Prostate gland (tissue), 2 donors: ENCODE measurements around the gene APBA3.

ENCODE experiments used
- POLR2A ChIP-seq: fragments of 450-650 bp; IDR thresholded peaks from one replicate; pipeline ENCODE4 v1.6.1; 2016; ENCODE audit warnings: antibody characterized with exemption, mild to moderate bottlenecking
- POLR2AphosphoS5 ChIP-seq: sonication (generic); formaldehyde crosslinking; IDR thresholded peaks from one replicate; pipeline ENCODE4 v1.6.1; 2017; ENCODE audit warnings: antibody characterized with exemption
- TF ChIP-seq, protein P1 (sequence below), 4 experiments: fragments of 200-600 bp in 2 of 4; fragments of 450-650 bp in 2 of 4; sonication (generic) in 2 of 4; IDR thresholded peaks; 1 replicate in 3 of 4; 2 replicates in 1 of 4; pipeline ENCODE4 v1.5.1; 2016 to 2019; ENCODE audit warnings: antibody characterized with exemption in 4 of 4, mild to moderate bottlenecking in 2 of 4, moderate library complexity in 2 of 4

DNA sequence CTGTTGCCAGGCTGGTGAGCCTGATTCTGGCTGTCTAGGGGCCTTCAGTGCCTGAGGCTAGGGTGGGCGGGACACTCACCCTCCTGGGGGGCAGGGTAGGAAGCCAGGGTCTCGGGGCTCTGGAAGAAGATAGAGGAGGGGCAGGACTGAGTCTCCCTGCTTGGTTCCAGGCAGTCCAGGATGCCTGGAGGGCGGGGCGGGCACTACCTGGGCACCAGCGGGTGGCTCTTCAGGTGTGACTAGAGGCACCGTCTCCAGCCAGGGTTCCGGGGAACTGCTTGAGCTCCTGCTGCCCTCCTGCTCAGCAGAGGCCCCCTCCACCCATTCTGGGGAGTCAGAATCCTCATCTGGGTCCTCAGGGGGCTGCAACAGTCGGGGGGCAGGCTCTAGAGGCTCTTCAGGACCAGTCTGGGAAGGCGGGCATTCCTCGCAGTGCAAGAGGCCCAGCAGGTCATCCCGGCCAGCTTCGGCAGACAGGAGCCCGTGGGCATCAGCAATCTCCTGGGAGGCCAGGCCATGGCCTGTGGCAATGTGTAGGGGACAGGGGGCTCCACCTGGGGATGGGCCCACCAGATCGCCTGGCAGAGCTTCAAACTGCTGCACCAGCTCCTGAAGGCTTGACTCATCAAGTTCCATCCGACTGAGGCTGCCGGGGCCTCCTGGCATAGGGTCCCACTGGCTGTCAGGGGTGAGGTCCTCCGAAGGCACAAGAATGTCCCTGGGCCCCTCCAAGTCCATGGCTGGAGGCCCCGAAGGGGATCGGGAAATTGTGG lies 1.8 kb downstream of the APBA3 start:
- TF ChIP-seq, protein P1, sequence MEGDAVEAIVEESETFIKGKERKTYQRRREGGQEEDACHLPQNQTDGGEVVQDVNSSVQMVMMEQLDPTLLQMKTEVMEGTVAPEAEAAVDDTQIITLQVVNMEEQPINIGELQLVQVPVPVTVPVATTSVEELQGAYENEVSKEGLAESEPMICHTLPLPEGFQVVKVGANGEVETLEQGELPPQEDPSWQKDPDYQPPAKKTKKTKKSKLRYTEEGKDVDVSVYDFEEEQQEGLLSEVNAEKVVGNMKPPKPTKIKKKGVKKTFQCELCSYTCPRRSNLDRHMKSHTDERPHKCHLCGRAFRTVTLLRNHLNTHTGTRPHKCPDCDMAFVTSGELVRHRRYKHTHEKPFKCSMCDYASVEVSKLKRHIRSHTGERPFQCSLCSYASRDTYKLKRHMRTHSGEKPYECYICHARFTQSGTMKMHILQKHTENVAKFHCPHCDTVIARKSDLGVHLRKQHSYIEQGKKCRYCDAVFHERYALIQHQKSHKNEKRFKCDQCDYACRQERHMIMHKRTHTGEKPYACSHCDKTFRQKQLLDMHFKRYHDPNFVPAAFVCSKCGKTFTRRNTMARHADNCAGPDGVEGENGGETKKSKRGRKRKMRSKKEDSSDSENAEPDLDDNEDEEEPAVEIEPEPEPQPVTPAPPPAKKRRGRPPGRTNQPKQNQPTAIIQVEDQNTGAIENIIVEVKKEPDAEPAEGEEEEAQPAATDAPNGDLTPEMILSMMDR (IDR thresholded peaks at IDR 0.05): no peak
- no peak for TF ChIP-seq POLR2A
- no peak for TF ChIP-seq POLR2AphosphoS5
